ENCODE measurements around the gene MBD3L3. TPM values are rescaled to one million over a fixed set of nuclear protein-coding genes. Genes with fewer than 3 reads are reported as not detected.

The MBD3L3 gene
- total and polyA plus RNA-seq, 2 experiments from 2014 or later: not detected

GRCh38 chr19:7010722-7011593 is 47.5 kb downstream of the MBD3L3 start:
- Histone ChIP-seq H3K4me3 (no peak overlapping the region), H3K4me1 (ENCODE audit: low read depth) (no peaks in the 10 kb centered on the region), H3K36me3 (no peaks in the 10 kb centered on the region), H3K27me3 (no peaks in the 10 kb centered on the region), H3K9me3 (ENCODE audit: low read depth) (no peaks in the 10 kb centered on the region), H3K27ac (no peak overlapping the region)
- DNase-seq (ENCODE audit: low read depth in 1 of 2, low spot score in 1 of 2): no peak
- TF ChIP-seq CTCF (IDR thresholded peaks at IDR 0.05; ENCODE audit: low read depth, low read length): no peak

- H3K9me3 ChIP-seq (ENCODE audit: low read depth): no peaks in the 10 kb centered on the region
- no peak overlapping the region for H3K4me3 ChIP-seq
- no peak for TF ChIP-seq CTCF (IDR thresholded peaks at IDR 0.05; ENCODE audit: low read depth, low read length)
- DNase-seq (ENCODE audit: low read depth in 1 of 2, low spot score in 1 of 2): no peak
- no peak overlapping the region for H3K27ac ChIP-seq
- H3K27me3 ChIP-seq: no peaks in the 10 kb centered on the region
- H3K36me3 ChIP-seq: no peaks in the 10 kb centered on the region
- H3K4me1 ChIP-seq (ENCODE audit: low read depth): no peaks in the 10 kb centered on the region
Observed at GRCh38 chr19:7007859-7008258, 50.6 kb downstream of the MBD3L3 start.

Other genes with a start within 250 kb of the MBD3L3 start
- gene ADGRE1, start 171.1 kb downstream of the MBD3L3 start, total RNA-seq: not detected in 2 replicates
- not detected in 2 replicates for gene ADGRE1, start 171.1 kb downstream of the MBD3L3 start, polyA plus RNA-seq
- not detected in 2 replicates for gene MBD3L2B, start 37.2 kb downstream of the MBD3L3 start, total RNA-seq
- not detected in 2 replicates for gene MBD3L2B, start 37.2 kb downstream of the MBD3L3 start, polyA plus RNA-seq
- not detected in 2 replicates for gene MBD3L5, start 28.1 kb downstream of the MBD3L3 start, total RNA-seq
- gene MBD3L5, start 28.1 kb downstream of the MBD3L3 start, polyA plus RNA-seq: not detected in 2 replicates
- gene MBD3L4, start 18.5 kb downstream of the MBD3L3 start, total RNA-seq: not detected in 2 replicates
- gene MBD3L4, start 18.5 kb downstream of the MBD3L3 start, polyA plus RNA-seq: not detected in 2 replicates
- not detected in 2 replicates for gene MBD3L2, start 9.4 kb downstream of the MBD3L3 start, total RNA-seq
- not detected in 2 replicates for gene MBD3L2, start 9.4 kb downstream of the MBD3L3 start, polyA plus RNA-seq
- 6.9 and 7.8 TPM in 2 replicates for gene ZNF557, start 11.0 kb upstream of the MBD3L3 start, total RNA-seq
- gene ZNF557, start 11.0 kb upstream of the MBD3L3 start, polyA plus RNA-seq: 3.7 and 4.3 TPM in 2 replicates
- 27.8 and 34.9 TPM in 2 replicates for gene INSR, start 235.7 kb upstream of the MBD3L3 start, total RNA-seq
- 7.0 and 8.6 TPM in 2 replicates for gene INSR, start 235.7 kb upstream of the MBD3L3 start, polyA plus RNA-seq

Measured in cardiac muscle cell (in vitro differentiated cells and primary cell).